ENCODE data around the gene ANXA11.

Gene ANXA11

DNA sequence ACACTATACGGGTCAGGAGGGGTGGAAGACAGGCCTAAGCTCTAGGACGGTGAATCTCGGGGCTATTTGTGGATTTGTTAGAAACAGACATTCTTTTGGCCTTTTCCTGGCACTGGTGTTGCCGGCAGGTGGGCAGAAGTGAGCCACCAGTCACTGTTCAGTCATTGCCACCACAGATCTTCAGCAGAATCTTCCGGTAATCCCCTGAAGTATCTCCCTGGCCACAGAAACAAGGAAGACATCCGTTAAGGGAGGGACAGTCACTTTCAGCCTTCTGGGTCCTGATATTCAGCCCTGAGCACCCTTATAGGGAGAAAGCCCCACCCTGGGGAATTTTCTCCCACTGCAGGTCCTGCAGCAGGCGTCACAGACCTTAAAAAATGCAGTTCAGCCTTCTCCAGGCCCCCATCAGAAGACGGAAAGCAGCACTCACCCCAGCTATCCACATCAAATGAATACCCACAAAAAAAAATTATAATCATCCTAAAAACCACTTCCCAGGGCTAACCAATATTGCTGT lies 49.6 kb downstream of the ANXA11 start:
- FAIRE-seq (no peak), DNase-seq (ENCODE audit: insufficient read length, low spot score) (no peak)
- TF ChIP-seq, protein P1, sequence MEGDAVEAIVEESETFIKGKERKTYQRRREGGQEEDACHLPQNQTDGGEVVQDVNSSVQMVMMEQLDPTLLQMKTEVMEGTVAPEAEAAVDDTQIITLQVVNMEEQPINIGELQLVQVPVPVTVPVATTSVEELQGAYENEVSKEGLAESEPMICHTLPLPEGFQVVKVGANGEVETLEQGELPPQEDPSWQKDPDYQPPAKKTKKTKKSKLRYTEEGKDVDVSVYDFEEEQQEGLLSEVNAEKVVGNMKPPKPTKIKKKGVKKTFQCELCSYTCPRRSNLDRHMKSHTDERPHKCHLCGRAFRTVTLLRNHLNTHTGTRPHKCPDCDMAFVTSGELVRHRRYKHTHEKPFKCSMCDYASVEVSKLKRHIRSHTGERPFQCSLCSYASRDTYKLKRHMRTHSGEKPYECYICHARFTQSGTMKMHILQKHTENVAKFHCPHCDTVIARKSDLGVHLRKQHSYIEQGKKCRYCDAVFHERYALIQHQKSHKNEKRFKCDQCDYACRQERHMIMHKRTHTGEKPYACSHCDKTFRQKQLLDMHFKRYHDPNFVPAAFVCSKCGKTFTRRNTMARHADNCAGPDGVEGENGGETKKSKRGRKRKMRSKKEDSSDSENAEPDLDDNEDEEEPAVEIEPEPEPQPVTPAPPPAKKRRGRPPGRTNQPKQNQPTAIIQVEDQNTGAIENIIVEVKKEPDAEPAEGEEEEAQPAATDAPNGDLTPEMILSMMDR (IDR thresholded peaks at IDR 0.05; ENCODE audit: insufficient read depth, missing control alignments), result no peak

DNA sequence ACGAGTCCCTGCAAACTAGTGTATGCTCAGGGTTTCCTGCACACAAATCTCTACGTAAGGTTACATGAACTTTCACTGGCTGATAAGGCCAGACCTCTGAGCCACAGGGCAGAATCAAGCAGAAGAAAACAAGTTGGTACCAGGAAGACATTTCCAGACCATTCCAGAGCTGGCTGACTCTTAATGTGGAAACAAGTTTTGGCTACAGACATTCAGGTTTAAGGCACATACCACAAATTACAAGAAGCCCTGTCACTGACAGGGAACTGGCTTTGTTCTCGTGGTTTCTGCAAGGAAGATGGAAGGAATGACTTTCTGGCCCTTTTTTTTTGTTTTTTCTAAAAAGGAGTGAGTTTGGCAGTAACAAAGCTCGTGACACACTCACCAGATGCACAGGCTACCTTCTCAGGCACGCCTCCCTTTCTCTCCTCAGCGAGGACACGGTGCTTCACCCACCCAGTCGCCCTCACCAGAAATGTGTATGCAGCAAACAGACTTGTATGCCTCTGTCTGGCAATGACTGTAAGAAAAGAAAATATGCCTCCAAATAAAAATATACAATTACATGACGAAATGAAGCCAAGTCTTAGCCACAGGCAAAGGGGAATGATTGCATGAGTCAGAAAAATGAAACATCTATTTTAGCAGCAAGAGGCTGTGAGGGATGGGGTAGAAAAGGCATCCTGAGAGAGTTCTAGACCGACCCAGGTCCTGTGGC lies 50.2 kb downstream of the ANXA11 start:
- FAIRE-seq, result no peak
- no peak for DNase-seq (ENCODE audit: insufficient read length, low spot score)
- TF ChIP-seq, protein P1 (IDR thresholded peaks at IDR 0.05; ENCODE audit: insufficient read depth, missing control alignments), result no peak

DNA sequence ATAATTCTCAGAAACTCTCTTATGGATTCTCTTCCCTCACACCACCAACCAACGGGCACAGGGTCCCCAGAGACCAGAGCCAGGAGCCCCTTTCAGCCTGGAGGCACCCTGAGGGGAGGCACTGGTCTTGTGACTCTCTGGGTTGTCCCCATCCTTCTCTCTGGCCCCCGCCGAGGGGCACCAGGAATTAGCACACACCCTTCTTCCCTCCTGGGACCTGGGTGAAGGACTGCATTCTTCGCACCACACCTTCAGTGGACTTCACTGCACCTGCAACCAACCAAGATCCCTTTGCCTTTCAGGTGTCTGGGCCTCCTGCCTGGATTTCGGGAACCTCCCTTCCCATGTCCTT lies 50.7 kb downstream of the ANXA11 start:
- DNase-seq (ENCODE audit: insufficient read length, low spot score) (no peak), FAIRE-seq (no peak)
- TF ChIP-seq, protein P1 (IDR thresholded peaks at IDR 0.05; ENCODE audit: insufficient read depth, missing control alignments), result no peak

DNA sequence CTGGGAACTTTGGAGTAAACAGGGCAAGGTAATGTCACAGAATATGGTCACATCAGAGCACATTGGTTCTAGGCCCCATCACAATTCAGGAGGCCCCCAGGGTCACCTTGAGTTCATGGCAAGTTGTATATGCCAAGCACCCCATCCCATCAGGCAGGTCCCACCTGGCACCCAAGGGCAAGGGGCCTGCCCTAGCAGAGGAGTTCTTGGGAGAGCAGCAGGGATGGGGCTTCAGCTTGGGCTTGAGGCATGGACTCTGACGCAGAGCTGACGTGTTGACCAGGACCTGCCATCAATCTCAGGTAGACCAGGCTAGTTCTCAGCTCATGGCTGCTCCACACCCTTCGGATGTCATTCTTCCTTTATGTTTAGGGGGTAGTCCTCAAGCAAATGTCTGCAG lies 51.9 kb downstream of the ANXA11 start:
- DNase-seq (ENCODE audit: insufficient read length, low spot score) (no peak), FAIRE-seq (no peak)
- TF ChIP-seq, protein P1 (IDR thresholded peaks at IDR 0.05; ENCODE audit: insufficient read depth, missing control alignments), result no peak

DNA sequence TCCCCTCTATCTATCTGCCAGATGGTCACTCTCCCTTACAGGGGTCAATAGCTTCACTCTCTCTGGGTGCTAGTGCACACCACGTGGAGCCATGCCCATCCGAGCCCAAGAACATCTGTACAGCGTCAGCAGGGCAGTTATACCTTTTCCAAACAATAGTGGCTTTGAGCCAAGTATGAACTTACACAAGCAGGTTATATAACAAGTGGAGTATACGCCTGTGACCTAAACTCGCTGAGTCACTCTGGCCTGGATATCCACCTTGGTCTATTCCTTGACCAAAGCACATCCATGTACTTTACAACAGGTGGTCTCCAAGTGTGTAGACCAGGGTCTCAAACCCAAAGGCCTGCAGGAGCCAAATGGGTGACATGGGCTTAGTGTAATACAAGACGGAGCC lies 52.5 kb downstream of the ANXA11 start:
- TF ChIP-seq, protein P1 (IDR thresholded peaks at IDR 0.05; ENCODE audit: insufficient read depth, missing control alignments), result no peak
- FAIRE-seq (no peak), DNase-seq (ENCODE audit: insufficient read length, low spot score) (no peak)

DNA sequence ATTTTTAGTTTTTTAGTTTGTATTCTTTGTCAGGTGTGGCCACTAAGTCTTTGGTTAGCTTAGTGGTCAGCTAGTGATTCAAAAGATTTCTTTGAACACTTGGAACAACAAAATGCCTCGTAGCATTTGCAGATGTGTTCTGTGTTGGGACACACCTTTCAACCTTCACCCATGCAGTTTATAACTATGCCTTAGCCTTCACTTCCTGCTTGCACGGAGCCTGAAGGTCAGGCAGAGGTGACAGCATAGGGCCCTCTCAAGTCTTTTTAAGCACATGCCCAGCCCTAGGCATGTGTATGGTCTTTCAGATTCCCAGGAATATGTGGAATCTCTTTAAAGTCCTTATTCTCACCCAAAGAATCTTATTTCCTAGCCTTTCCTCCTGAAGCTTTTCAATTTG lies 55.2 kb downstream of the ANXA11 start:
- DNase-seq (ENCODE audit: insufficient read length, low spot score) (no peak), FAIRE-seq (no peak)
- TF ChIP-seq, protein P1 (IDR thresholded peaks at IDR 0.05; ENCODE audit: insufficient read depth, missing control alignments), result no peak

DNA sequence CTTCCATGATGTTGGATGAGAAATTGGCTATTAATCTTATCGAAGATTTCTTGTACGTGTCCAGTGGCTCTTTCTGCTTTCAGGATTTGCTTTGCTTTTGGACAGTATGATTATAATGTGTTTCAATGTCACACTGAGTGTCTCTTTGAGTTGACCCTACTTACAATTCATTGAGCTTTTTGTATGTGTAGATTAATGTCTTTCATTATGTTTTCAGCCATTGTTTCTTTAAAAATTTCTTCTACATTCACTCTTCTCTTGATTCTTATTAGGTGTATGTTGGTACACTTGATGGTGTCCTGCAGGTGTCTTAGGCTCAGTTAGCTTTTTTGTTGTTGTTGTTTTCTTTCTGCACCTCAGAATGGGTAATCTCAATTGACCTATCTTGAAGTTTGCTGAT lies 56.2 kb downstream of the ANXA11 start:
- TF ChIP-seq, protein P1 (IDR thresholded peaks at IDR 0.05; ENCODE audit: insufficient read depth, missing control alignments), result no peak
- DNase-seq (ENCODE audit: insufficient read length, low spot score) (no peak), FAIRE-seq (no peak)
